ENCODE data around the gene DRC7.
"Not testable (repeated sequence)": the region's sequence is repeated elsewhere in the genome, so short reads cannot be mapped to it uniquely, and the experiment has no call there.

The DRC7 gene

GRCh38 chr16:57658878-57659674, 35.5 kb upstream of the DRC7 start:
- no peak for DNase-seq (ENCODE audit: low read depth, low spot score)

- no peak for DNase-seq (ENCODE audit: low read depth, low spot score)
Observed at GRCh38 chr16:57660715-57661463, 33.7 kb upstream of the DRC7 start.

- DNase-seq (ENCODE audit: low read depth, low spot score), result no peak
Observed at GRCh38 chr16:57661510-57661909, 33.1 kb upstream of the DRC7 start.

- no peak for DNase-seq (ENCODE audit: low read depth, low spot score)
Observed at GRCh38 chr16:57661936-57662906, 32.4 kb upstream of the DRC7 start.

- no peak for DNase-seq (ENCODE audit: low read depth, low spot score)
Observed at GRCh38 chr16:57663436-57663835, 31.2 kb upstream of the DRC7 start.

- DNase-seq (ENCODE audit: low read depth, low spot score), result no peak
Observed at GRCh38 chr16:57663917-57664661, 30.5 kb upstream of the DRC7 start.

- DNase-seq (ENCODE audit: low read depth, low spot score), result no peak
Observed at GRCh38 chr16:57664662-57665025, 30.0 kb upstream of the DRC7 start.

- DNase-seq (ENCODE audit: low read depth, low spot score), result no peak
Observed at GRCh38 chr16:57665541-57665940, 29.1 kb upstream of the DRC7 start.

GRCh38 chr16:57666353-57667047, 28.1 kb upstream of the DRC7 start:
- no peak for DNase-seq (ENCODE audit: low read depth, low spot score)

- no peak for DNase-seq (ENCODE audit: low read depth, low spot score)
Observed at GRCh38 chr16:57667048-57667525, 27.5 kb upstream of the DRC7 start.

GRCh38 chr16:57667526-57668262, 26.9 kb upstream of the DRC7 start:
- no peak for DNase-seq (ENCODE audit: low read depth, low spot score)

- DNase-seq (ENCODE audit: low read depth, low spot score), result no peak
Observed at GRCh38 chr16:57668263-57668571, 26.4 kb upstream of the DRC7 start, which contains the start of gene ADGRG3. Gene ADGRG3 (plus strand): TSS chr16:57668306. CDS start chr16:57668348, 42 bp downstream.

GRCh38 chr16:57668630-57669475, 25.8 kb upstream of the DRC7 start:
- DNase-seq (ENCODE audit: low read depth, low spot score), result no peak

- DNase-seq (ENCODE audit: low read depth, low spot score), result no peak
Observed at GRCh38 chr16:57669476-57670162, 25.0 kb upstream of the DRC7 start.

- no peak for DNase-seq (ENCODE audit: low read depth, low spot score)
Observed at GRCh38 chr16:57670196-57670595, 24.4 kb upstream of the DRC7 start.

- DNase-seq (ENCODE audit: low read depth, low spot score), result not testable (repeated sequence)
Observed at GRCh38 chr16:57671451-57671850, 23.2 kb upstream of the DRC7 start.

- no peak for DNase-seq (ENCODE audit: low read depth, low spot score)
Observed at GRCh38 chr16:57672416-57672815, 22.2 kb upstream of the DRC7 start.

- no peak for DNase-seq (ENCODE audit: low read depth, low spot score)
Observed at GRCh38 chr16:57672824-57673223, 21.8 kb upstream of the DRC7 start.

Data from smooth muscle cell of the brain vasculature (primary cell).